GM21367 (cell line): ENCODE measurements around the gene NEFH.

Source experiments
- ATAC-seq: cut with Tn5 transposase; IDR thresholded peaks from one replicate; pipeline ENCODE4 v1.9.1; 2021; ENCODE audit not compliant: unreplicated experiment

Gene NEFH

DNA sequence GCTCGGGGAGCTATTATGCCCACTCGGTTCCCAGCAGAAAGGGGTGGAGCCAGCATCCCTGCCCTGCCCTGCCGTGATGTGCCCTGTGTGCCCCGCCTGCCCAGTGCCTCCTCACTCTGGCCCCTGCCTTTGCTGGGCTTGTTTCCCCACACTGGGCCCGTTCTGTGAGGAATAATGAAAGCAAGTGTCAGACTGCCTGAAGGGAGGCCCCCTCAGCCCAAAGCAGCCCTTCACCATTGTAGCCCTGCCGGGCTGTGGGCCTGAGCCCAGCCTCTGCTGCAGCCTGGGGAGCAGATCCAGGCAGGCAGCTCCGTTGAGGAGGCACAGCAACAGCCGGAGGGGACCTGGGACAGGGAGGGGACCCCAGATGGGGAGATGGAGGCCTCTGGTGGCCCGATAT lies 20.2 kb upstream of the NEFH start:
- ATAC-seq = no peak

DNA sequence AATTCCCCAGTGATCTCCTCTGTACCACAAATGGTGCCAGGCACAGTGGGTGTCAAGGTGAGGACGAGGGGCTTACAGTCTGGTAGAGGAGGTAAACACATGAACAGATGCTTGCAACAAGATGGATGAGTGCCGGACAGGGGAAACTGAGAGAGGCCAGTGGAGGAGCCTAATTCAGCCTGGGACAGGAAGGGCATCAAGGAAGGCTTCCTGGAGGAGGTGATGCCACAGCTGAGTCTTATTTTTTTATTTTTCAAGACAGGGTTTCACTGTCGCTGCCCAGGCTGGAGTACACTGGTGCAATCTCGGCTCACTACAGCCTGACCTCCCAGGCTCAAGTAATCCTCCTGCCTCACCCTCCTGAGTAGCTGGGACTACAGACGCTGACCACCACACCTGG lies 18.8 kb upstream of the NEFH start:
- ATAC-seq = no peak

DNA sequence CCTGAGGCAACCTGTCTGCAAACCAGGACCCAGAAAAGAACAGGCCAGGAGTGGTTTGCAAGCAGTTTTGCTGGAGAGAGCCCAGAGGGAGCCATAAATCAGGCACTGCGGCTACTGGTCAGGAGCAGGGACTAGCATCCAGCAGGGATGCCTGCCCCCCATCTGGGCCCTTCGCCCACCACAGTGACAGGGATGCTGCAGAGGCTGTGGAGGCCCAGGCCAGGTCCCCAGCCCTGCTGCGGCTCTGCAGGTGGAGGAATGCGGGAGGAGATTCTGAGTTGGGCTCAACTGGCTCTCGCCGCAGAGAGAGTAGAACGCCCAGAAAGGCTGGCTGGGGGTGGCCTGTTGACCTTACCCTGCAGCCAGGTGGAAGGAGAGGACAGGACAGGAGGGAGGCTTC lies 16.4 kb upstream of the NEFH start:
- ATAC-seq = no peak

DNA sequence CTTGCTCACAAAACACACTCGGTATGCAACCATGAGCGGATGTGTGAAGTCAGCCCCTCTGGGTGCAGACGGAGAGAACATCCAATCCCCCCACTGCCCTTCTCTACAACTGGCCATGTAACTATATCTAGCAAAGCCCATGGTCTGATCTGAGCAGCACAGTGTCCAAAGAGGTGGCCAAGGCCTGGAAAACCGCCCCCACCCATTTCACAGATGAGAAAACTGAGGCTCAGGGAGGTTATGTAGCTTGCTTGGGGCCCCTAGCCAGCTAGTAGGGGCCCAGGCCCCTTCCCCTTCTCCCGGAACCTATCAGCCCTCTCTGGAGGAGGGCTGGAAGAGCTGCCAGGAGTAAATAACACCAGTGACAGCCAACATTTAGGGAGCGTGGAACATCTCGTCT lies 15.4 kb upstream of the NEFH start:
- no peak for ATAC-seq

DNA sequence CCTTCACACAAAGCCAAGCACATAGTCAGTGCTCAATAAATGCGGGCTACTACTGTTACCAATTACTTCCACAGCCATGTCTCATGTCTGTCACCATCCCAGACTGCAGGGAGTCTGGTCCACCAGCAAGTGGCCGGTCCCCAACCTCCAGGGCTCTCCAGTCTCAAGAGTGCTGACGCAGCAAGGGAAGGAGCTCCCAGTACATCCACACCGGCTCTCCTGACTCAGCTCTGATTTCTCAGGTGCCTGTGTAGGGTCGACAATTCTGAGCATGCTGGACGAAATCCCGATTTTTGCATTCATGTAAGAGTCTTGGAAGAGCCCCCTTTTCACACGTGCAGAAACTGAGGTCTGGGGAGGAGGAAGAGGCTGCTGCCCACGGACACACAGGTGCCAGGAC lies 10.3 kb upstream of the NEFH start:
- no peak for ATAC-seq

DNA sequence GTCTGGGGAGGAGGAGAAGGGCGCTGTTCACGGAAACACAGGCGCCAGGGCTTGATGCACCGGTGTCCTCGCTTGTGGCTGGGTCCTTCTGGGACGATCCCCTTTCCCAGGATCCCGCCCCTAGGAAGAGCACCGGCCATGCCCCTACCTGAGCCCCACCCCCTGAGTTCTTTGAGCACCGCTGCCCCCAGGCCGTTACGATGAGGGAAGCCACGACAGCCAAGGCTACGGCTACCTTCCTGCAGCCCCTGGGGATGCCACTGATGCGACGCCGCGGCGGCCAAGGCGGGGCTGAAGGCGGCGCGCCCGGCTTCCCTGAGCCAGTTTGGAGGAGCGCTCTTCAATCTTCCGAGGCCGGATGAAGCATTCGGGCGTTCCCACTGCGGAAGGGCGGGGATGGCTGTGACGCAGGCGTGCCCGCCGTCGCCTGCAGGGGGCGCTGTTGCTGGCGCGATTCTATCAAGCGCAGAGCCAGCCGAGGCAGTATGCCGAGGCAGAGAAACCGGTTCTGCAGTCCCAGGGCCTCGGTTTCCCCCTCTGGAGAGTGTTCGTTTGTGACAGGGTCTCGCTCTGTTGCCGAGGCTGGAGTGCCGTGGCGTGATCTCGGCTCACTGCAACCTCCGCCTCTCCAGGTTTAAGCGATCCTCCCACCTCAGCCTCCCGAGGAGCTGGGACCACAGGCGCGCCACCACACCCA lies 9.7 kb upstream of the NEFH start:
- ATAC-seq = no peak

DNA sequence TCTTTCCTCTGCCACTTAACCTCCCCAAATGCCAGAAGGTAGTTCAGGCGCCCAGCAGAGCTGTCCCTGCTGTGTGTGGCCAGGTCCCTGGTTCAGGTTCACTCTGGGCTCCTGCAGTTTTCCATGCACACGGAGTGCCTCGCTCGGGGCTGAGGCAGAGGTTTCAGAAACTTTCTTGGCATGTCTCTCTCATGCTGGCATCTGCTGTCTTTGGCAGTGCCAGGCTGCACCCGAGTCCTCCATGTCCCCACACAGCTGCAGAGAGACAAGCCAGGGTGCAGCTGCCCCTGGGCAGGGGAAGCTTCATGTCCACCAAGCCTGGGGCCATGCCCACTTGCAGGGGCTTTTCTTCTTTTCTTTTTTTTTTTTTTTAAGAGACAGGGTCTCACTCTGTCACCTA lies 7.0 kb upstream of the NEFH start:
- no peak for ATAC-seq

DNA sequence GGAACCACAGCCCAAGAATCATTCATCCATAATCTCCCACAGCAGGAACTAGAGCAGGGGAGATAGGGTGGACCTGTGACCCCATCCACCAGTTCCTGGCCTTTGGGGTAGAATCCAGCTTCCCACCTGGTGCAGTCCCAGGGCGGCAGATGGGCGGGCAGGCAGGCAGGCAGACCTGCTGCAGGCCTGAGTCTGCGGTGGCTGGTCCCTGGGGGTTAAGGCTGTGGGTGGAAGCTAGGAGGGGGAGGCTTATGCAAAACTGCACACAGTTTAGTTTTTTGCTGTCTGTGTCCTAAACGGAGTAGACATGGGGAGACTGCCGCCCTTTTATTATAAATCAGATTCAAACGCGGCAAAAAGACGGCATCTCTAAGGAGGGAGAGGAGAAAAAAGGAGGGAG lies 4.5 kb upstream of the NEFH start:
- ATAC-seq = no peak

DNA sequence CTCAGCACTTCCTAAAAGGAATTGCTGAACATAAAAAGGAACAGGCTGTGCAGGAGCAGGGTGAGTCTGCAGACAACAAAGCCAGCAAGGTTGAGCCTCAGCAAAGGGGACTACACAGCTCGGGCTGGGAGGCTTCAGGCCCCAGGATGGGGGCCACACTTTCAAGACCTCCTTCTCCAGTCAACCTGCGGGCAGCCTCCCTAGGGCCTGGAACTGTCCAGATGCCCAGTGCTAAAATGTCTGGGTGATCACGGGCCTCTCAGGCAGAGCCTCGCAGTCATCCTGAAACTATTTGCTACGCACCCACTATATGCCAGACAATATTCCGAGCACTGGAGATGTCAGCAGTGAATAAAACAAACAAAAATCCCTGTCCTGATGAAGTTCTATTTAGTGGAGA lies 3.9 kb upstream of the NEFH start:
- no peak for ATAC-seq

DNA sequence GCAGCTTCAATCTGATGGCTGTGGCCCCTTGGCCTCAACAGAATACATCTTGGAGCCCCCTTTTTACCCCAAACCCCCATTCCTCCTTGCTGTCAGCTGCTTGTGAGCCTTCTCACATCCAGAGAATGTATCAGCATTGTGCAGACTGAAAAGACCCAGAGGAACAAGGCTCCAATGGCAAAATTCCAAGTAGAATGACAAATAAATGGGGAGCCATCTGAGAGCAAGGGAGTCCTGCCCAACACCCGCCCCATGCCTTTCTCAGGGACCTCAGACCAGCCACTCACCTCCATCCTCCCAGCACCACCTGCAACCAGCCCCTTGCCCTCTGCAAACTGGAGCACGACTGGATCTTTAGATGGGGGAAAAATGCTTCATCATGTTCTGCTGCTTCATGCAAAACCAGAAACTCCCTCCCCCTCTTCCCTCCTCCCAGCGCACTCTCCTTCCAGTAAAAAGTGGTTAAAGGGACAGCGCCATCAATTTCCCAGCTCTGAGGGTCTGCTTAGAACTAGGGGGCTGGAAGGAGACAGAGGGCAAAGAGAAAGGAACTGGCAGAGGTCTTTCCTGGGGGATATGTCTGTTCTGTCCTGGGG lies 2.2 kb upstream of the NEFH start:
- ATAC-seq = no peak

DNA sequence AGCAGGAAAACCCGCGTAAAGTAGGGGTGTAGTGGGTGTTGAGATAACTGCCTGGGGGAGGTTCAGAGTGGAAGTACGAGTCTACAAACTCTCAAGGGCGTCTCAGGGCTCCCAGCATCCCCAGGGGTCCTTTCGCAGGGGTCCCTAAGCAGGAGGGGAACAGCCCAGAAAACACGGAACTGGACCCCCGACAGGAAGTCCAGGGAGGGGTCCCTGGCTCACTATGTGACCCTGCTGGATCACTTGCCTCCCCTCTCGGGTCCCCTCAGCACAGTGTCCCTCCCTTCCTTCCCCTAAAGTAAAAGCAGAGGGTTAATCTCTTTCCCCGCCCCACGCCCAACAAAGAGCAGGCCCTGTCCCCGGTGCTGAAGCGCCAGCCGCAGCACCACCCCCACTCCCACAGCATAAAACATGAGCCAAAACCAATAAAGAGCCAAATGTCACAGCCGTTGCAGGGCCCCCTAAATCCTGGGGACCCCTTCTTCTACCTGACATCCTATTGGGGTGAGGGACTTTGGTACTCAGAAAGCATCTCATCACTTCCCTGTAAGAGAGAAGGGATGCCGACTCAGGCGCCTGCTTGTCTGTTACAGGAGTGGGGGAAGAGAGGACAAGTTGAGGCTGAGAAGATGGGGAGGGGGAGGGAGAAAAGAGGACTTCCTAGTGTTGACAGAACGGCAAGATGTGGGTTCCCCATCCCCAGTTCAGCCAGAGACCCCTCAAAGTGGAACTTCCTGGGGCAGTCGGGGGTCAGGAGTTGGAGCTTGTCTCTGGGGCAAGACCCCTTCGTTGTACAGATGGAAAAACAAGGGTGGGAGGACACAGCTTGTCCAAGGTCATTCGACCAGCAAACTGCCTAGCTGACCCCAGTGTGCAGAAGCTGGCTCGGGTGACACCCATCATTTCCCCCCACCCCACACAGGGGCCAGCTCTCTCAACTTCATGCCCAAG lies 1.4 kb upstream of the NEFH start:
- ATAC-seq = no peak

DNA sequence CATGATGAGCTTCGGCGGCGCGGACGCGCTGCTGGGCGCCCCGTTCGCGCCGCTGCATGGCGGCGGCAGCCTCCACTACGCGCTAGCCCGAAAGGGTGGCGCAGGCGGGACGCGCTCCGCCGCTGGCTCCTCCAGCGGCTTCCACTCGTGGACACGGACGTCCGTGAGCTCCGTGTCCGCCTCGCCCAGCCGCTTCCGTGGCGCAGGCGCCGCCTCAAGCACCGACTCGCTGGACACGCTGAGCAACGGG lies 169 bp downstream of the NEFH start:
- ATAC-seq = no peak

DNA sequence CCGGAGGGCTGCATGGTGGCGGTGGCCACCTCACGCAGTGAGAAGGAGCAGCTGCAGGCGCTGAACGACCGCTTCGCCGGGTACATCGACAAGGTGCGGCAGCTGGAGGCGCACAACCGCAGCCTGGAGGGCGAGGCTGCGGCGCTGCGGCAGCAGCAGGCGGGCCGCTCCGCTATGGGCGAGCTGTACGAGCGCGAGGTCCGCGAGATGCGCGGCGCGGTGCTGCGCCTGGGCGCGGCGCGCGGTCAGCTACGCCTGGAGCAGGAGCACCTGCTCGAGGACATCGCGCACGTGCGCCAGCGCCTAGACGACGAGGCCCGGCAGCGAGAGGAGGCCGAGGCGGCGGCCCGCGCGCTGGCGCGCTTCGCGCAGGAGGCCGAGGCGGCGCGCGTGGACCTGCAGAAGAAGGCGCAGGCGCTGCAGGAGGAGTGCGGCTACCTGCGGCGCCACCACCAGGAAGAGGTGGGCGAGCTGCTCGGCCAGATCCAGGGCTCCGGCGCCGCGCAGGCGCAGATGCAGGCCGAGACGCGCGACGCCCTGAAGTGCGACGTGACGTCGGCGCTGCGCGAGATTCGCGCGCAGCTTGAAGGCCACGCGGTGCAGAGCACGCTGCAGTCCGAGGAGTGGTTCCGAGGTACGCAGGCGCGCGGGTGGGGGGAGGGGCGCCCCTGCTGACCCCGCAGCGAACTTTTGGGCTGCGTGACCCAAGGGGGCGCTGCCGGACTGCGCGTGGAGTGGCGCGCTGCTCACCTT lies 670 bp downstream of the NEFH start:
- no peak for ATAC-seq

DNA sequence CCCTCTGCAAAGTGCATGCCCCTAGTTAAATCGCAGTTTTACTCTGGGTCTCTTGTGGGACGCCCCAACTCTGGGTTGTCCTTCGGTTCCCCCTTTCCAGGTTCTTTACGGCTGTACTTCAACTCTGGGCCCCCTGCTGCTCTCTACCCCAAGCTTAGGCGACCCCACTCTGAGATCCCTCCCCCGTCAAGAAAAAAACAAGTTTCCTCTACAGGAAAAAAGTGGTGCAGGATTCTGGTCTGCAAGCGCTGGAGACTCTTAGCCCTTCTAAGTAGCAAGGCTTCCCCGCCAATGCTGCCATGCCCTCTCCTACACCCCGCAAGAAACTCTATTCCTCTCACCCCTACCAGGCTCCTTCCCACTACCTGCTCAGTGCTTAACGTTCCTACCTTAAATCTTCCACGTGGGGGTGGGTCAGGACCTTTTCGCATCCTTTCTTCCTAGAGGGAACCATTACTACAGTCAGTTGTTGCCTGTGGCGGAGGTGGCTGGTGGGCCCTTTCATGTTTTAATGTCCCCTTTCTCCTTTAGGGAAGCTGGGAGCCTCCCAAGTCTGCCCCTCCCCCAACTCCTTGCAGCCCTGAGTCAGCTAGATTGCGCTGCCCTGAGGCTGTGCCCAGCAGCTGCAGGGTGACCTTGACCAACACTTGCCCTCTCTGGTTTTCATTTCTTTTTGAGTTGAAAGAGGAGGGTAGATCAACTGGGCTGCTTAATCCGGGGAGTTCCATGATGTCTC lies 1.4 kb downstream of the NEFH start:
- ATAC-seq = no peak

DNA sequence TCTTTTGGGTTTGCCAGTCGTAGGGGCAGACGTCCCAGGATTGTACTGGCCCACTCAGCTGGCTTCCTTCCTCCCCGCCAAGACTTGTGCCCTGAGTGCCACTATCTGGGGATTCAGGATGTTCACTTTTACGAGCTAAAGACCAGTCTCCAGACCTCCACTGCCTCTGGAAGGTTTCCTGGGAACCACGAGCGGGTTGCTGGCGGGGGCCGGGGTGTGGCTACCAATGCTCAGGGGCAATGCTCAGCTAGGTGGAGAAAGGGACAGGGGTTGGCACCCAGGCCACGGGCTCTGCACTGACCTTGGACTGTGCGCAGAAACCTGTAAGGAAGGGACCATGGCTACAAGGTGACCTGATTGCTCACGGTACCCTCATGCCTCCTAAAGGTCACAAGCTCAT lies 2.2 kb downstream of the NEFH start:
- no peak for ATAC-seq

DNA sequence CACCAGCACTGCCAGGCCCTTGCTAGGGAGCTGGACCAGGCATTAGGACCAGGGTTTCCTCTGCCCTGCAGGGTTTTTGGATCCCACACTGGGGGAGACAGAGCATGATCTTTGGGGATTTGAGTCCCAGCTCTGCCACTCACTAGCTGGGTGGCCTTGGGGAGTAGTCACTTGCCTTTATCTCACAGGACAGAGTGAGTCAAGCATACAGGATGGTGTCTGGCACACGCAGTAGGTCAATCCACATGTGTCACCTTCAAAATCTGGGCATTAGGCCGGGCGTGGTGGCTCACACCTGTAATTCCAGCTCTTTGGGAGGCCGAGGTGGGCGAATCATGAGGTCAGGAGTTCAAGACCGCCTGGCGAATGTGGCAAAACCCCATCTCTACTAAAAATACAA lies 2.7 kb downstream of the NEFH start:
- ATAC-seq = no peak

DNA sequence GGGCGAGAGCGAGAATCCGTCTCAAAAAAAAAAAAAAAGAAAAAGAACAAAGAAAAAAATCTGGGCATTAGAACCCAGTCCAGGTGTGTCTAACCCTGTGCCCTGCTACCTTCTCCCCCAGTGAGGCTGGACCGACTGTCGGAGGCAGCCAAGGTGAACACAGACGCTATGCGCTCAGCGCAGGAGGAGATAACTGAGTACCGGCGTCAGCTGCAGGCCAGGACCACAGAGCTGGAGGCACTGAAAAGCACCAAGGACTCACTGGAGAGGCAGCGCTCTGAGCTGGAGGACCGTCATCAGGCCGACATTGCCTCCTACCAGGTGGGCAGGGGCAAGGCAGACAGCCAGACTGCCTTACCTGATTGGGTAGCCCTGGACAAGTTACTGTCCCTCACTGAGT lies 3.2 kb downstream of the NEFH start:
- no peak for ATAC-seq

DNA sequence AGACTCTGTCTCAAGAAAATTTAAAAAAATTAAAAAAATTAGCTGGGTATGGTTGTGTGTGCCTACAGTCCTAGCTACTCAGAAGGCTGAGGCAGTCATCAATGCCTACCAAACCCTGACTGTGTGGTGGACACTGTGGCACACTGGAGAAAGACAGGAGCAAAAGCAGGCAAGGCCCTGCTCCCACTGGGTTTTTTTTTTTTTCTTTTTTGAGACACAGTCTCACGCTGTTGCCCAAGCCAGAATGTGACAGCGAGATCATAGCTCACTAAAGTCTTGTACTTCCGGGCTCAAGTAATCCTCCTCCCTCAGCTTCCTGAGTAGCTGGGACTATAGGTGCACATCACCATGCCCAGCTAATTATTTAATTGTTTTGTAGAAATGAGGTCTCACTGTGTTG lies 4.6 kb downstream of the NEFH start:
- no peak for ATAC-seq

DNA sequence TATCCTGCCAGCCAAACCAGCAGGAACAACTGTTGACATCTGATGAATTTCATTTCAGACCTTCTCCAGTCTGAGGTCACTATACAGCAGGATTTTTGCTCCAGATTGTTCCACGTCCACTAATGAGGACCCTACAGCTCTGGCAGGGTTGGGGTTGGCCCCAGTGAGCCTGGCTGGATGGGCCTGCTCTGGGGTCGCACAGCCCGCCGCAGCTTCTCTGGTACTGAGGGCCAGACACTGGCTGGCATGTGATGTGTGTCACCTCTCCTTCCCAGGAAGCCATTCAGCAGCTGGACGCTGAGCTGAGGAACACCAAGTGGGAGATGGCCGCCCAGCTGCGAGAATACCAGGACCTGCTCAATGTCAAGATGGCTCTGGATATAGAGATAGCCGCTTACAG lies 5.4 kb downstream of the NEFH start:
- no peak for ATAC-seq

DNA sequence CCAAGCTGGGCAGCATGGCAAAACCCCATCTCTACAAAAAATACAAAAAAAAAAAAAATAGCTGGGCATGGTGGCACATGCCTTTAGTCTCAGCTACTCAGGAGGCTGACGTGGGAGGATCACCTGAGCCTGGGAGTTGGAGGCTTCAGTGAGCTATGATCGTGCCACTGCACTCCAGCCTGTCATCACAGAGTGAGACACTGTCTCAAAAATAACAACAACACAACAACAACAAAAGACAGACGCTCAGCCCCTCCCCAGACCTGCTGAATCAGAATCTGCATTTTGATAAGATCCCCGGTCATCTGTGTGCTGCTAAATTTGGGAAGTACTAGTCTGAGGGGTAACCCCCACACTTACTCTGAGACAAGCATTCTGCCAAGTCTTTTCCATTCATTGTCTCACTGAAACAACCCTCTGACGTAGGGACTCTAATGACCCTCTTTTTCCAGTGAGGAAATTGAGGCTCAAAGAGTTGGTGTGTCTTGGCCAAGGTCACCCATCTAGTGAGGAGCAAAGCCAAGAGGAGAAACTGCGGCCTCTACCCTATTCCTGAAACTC lies 7.5 kb downstream of the NEFH start:
- ATAC-seq = no peak
